Fibroblast of the aortic adventitia (primary cell): ENCODE results near the gene KRTAP12-3. TPM values are rescaled to one million over a fixed set of nuclear protein-coding genes. Genes with fewer than 3 reads are reported as not detected.
"Not testable (repeated sequence)": the region's sequence is repeated elsewhere in the genome, so short reads cannot be mapped to it uniquely, and the experiment has no call there.

Experiments
- DNase-seq: peaks from one replicate; pipeline ENCODE4 v3.0.0-alpha.2; 2010; ENCODE audit warnings: low read depth
- H3K4me3 ChIP-seq: 2 replicates; pipeline ENCODE4 v1.5.1; 2011; ENCODE audit warnings: low read depth, mild to moderate bottlenecking, control low read depth, low read length, moderate library complexity
- total RNA-seq: library from RNA; depleted of rRNA; stranded (reverse); fragments of >200 nt; gene quantifications from 2 replicates; pipeline ENCODE4 v1.2.3, GENCODE V29; 2012; ENCODE audit warnings: low replicate concordance
- TF ChIP-seq, protein P1 (sequence below): IDR thresholded peaks from 2 replicates; pipeline ENCODE4 v1.5.1; 2011; ENCODE audit warnings: mild to moderate bottlenecking, low read length, control low read depth, inconsistent platforms; ENCODE audit not compliant: insufficient read depth

The KRTAP12-3 gene, protein sequence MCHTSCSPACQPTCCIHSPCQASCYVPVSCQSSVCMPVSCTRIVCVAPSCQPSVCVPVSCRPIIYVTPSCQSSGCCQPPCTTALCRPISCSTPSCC
- not detected in 2 replicates for total RNA-seq

DNA sequence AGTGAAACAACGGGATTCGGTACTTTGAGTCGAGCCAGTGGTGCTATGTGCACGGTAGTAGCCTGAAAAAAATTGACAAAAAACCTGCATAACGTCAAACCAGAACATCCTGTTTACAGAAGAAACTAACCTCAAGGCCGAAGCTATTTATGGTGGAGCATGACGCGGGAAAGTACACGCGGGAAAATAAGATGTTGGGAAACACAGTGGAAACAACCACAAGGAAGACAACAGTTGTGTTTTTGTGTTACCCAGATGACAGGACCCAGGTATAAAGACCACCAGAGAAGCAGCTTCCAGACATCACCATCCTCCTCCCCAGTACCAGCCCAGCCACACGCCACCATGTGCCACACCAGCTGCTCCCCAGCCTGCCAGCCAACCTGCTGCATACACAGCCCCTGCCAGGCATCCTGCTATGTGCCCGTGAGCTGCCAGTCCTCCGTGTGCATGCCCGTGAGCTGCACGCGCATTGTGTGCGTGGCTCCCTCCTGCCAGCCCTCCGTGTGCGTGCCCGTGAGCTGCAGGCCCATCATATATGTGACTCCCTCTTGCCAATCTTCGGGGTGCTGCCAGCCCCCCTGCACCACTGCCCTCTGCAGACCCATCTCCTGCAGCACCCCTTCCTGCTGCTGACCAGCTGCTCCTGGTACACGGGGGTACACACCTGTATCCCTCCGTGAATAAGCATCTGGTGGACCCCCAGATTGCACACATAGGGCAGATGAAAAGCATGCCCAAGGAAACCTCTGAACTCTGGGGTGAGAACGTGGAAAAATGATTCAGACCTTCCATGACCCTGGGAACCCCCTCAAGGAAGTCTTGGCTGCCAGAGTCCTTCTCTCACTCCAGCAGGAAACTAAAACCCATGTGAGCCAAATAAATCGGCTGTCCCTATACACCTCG lies at the start of gene KRTAP12-3:
KRTAP12-3 (plus strand) TSS at position 298 of the 906 bp plus-strand sequence; CDS start at position 346, 48 bp downstream.
- no peak for DNase-seq
- no peak within 1 kb of the TSS for H3K4me3 ChIP-seq
- TF ChIP-seq, protein P1, sequence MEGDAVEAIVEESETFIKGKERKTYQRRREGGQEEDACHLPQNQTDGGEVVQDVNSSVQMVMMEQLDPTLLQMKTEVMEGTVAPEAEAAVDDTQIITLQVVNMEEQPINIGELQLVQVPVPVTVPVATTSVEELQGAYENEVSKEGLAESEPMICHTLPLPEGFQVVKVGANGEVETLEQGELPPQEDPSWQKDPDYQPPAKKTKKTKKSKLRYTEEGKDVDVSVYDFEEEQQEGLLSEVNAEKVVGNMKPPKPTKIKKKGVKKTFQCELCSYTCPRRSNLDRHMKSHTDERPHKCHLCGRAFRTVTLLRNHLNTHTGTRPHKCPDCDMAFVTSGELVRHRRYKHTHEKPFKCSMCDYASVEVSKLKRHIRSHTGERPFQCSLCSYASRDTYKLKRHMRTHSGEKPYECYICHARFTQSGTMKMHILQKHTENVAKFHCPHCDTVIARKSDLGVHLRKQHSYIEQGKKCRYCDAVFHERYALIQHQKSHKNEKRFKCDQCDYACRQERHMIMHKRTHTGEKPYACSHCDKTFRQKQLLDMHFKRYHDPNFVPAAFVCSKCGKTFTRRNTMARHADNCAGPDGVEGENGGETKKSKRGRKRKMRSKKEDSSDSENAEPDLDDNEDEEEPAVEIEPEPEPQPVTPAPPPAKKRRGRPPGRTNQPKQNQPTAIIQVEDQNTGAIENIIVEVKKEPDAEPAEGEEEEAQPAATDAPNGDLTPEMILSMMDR, result no peak

DNA sequence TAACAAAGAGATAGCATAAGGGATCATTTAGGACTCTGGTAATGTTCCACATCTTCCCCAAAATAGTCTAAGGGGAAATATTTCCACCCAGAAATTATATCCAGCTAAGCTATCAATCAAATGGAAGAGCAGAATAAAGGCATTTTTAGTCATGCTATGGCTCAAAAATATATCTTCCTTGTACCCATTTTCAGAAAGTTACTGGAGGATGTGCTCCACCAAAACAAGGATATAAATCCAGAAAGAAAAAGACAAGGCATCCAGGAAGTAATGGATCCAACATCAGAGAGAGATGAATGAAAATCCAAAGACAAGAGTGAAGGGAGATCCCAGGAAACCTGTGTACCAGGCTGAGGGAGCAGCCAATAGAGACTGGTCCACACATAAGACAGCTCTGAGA lies 48.5 kb upstream of the KRTAP12-3 start:
- no peak overlapping the region for H3K4me3 ChIP-seq
- no peak for DNase-seq
- TF ChIP-seq, protein P1, result no peak

DNA sequence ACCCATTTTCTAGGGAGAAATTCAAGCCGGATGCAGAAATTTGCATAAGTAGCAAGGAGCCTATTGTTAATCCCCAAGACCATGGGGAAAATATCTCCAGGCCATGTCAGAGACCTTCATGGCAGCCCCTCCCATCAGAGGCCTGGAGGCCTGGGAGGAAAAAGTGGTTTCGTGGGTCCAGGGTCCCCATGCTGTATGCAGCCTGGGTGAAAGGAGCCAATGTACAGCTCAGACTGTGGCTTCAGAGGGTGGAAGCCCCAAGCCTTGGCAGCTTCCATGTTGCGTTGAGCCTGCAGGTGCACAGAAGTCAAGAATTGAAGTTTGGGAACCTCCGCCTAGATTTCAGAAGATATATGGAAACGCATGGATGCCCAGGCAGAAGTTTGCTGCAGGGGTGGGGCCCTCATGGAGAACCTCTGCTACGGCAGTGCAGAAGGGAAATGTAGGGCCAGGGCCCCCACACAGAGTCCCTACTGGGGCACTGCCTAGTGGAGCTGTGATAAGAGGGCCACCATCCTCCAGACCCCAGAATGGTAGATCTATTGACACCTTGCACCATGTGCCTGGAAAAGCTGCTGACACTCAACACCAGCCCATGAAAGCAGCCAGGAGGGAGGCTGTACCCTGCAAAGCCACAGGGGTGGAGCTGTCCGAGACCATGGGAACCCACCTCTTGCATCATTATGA lies 47.4 kb upstream of the KRTAP12-3 start:
- not testable (repeated sequence) for DNase-seq, H3K4me3 ChIP-seq

DNA sequence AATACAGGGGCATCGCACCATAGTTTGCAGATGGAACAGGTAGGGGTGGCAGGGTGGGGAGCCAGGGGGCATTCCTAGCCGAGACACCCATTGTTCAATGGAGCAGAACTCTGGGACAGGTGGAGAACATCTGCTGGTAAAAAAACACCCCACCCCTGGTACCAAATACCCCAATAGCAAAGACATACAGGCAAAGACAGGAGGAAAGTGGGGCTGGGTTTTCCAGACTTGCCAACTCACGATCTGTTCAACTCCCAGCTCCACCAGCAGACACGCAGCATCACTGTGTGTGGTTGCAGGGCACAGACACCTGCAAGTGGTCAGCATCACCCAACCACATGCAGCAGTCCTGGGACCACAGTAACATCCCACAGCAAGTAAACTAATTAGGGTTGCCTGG lies 46.2 kb upstream of the KRTAP12-3 start:
- TF ChIP-seq, protein P1, result no peak
- H3K4me3 ChIP-seq, result no peak overlapping the region
- no peak for DNase-seq

DNA sequence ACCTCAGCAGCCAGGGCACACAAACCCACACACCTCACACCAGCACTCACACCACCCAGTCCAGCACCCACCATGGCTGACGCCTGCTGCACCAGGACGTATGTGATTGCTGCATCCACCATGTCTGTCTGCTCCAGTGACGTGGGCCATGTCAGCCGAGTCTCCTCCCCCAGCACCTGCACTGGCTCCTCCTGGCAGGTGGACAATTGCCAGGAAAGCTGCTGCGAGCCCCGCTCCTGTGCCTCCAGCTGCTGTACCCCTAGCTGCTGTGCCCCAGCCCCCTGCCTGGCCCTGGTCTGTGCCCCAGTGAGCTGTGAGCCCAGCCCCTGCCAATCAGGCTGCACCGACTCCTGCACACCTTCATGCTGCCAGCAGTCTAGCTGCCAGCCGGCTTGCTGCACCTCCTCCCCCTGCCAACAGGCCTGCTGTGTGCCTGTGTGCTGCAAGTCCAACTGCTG lies 45.7 kb upstream of the KRTAP12-3 start, which contains the start of gene KRTAP10-8:
KRTAP10-8 (plus strand) TSS at position 51 of the 458 bp plus-strand sequence; CDS start at position 73, 22 bp downstream.
- TF ChIP-seq, protein P1, result no peak
- H3K4me3 ChIP-seq, result no peak within 1 kb of the TSS
- no peak for DNase-seq

DNA sequence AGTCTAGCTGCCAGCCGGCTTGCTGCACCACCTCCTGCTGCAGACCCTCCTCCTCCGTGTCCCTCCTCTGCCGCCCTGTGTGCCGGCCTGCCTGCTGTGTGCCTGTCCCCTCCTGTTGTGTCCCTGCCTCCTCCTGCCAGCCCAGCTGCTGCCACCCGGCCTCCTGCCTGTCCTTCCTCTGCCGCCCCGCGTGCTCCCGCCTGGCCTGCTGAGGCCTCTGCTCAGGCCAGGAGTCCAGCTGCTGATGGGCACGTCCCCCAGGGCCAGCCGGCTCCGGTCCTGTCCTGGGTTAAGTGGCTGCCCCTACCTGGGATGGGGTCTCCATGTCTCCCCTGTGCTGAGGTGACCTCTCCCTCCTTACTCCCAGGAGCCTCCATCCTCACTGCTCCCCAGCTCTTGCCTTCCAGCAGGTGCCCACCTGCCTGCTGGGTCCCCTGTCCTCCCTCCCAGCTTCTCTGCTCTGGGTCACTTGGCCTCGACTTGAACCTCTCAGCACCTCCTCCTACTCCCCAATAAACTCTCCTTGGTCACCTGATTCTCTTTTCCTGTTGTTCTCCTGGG lies 45.0 kb upstream of the KRTAP12-3 start:
- TF ChIP-seq, protein P1, result no peak
- H3K4me3 ChIP-seq, result no peak overlapping the region
- no peak for DNase-seq
